ENCODE results near the gene BUB1B. TPM values are rescaled to one million over a fixed set of nuclear protein-coding genes. Genes with fewer than 3 reads are reported as not detected.
A peak's percentile ranks its signal among the peaks of the same experiment; 100 is the strongest.
"Not testable (repeated sequence)": the region's sequence is repeated elsewhere in the genome, so short reads cannot be mapped to it uniquely, and the experiment has no call there.

Gene BUB1B
- total RNA-seq, 1 experiment from 2014 or later = 192 TPM

DNA sequence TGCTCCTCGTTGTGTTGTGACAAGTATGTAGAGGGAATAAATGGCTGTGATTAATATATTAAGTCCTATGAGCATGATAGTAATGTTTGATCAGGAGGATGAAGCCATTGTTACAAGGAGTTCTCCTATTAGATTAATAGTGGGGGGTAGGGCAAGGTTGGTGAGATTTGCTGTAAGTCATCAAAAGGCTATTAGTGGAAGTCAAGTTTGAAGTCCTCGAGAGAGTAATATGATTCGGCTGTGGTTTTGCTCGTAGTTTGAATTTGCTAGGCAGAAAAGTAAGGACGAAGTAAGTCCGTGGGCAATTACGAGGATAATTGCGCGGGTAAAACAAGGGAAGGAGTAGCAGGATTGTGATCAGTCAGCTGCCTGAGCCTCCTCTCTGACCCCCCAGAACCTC lies 26.0 kb upstream of the BUB1B start (continued):
- TF ChIP-seq, protein P1, sequence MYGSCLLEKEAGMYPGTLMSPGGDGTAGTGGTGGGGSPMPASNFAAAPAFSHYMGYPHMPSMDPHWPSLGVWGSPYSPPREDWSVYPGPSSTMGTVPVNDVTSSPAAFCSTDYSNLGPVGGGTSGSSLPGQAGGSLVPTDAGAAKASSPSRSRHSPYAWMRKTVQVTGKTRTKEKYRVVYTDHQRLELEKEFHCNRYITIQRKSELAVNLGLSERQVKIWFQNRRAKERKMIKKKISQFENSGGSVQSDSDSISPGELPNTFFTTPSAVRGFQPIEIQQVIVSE (CRISPR knock-in tag; IDR thresholded peaks at IDR 0.05; ENCODE audit: borderline replicate concordance) = no peak
- TF ChIP-seq, protein P2, sequence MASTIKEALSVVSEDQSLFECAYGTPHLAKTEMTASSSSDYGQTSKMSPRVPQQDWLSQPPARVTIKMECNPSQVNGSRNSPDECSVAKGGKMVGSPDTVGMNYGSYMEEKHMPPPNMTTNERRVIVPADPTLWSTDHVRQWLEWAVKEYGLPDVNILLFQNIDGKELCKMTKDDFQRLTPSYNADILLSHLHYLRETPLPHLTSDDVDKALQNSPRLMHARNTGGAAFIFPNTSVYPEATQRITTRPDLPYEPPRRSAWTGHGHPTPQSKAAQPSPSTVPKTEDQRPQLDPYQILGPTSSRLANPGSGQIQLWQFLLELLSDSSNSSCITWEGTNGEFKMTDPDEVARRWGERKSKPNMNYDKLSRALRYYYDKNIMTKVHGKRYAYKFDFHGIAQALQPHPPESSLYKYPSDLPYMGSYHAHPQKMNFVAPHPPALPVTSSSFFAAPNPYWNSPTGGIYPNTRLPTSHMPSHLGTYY (CRISPR knock-in tag; IDR thresholded peaks at IDR 0.05) = no peak
- TF ChIP-seq MXD4 (CRISPR knock-in tag; IDR thresholded peaks at IDR 0.05; ENCODE audit: borderline replicate concordance) = no peak

DNA sequence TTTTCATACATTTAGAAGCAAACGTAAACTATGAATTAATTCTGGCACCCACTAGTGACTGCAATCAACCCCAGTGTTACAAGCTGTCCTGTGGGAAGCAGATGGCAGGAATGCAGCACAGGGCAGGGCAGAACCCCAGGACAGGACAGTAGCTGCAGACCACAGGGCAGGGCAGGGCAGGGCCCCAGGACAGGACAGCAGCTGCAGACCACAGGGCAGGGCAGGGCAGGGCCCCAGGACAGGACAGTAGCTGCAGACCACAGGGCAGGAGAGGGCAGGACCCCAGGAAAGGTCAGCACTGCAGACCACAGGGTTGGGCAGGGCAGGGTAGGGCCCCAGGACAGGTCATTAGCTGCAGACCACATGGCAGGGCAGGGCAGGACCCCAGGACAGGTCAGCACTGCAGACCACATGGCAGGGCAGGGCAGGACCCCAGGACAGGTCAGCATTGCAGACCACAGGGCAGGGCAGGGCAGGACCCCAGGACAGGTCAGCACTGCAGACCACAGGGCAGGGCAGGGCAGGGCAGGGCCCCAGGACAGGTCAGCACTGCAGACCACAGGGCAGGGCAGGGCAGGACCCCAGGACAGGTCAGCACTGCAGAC lies 24.9 kb upstream of the BUB1B start:
- CTCF ChIA-PET; H3K27me3 Mint-ChIP-seq (ENCODE audit: low read depth); H3K9me3 Mint-ChIP-seq; POLR2A ChIA-PET; DNase-seq (ENCODE audit: low spot score); H3K4me3 Mint-ChIP-seq; H3K36me3 Mint-ChIP-seq; ATAC-seq; H3K27ac Mint-ChIP-seq: not testable (repeated sequence)
- H3K4me1 Mint-ChIP-seq = peaks cover 21% of the 10 kb centered on the region

DNA sequence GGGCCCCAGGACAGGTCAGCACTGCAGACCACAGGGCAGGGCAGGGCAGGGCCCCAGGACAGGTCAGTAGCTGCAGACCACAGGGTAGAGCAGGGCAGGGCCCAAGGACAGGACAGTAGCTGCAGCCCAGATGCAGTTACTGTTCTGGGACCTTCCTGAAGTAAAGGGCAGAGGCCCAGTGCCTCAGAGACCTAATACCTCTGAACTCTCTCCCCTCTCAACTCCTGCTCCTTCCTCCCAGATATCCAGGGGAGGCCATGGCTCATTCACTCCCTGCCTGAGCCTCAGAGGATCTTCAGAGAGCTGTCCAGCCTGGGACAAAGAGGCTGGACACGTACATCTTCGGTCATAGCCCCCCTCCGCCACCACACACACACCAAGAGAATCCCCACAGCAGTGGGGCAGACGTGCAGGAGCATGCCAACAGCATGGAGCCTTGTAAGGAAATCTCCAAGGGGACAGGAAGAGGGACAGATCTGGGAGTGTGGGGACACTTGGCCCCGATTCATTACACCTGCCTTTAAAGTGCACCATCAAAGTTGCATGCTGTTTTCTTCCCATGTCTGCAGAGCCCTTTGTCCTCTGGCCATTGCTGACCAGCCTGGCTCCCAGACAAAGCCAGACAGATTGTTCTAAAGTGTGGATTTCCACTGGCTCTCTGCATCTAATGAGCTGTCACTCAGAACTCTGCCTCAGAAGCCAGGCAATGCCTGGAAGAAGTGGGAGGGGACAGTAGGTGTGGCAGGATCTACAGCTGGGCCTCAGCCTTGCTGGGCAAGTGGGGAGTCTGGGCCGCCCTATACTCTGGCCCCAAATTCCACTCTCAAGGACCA lies 24.2 kb upstream of the BUB1B start:
- CTCF ChIA-PET = interaction anchor here (0.6 to 1.7 kb wide), 11 partner anchors 25 to 138 kb away, joined by 3 to 7 read pairs (median 4); partner anchors contain the start of gene BMF
- Mint-ChIP-seq H3K27me3 (ENCODE audit: low read depth) (no peaks in the 10 kb centered on the region), H3K9me3 (no peaks in the 10 kb centered on the region), H3K36me3 (no peaks in the 10 kb centered on the region), H3K27ac (no peak overlapping the region), H3K4me1 (peaks cover 21% of the 10 kb centered on the region), H3K4me3 (no peak overlapping the region)
- POLR2A ChIA-PET = interaction anchor here (1.1 kb wide), 1 partner anchor 25 kb away, joined by 4 read pairs; the partner anchor contains the start of gene BUB1B
- ATAC-seq (peak; percentile 43), DNase-seq (ENCODE audit: low spot score) (no peak)
- TF ChIP-seq HMGA2 (CRISPR knock-in tag; IDR thresholded peaks at IDR 0.05) (no peak), NFE2L1 (CRISPR knock-in tag; IDR thresholded peaks at IDR 0.05) (no peak), OVOL2 (CRISPR knock-in tag; IDR thresholded peaks at IDR 0.05; ENCODE audit: borderline replicate concordance) (no peak), ATF1 (CRISPR knock-in tag; IDR thresholded peaks at IDR 0.05) (no peak), PRRX2 (CRISPR knock-in tag; IDR thresholded peaks at IDR 0.05) (no peak), JUN (CRISPR knock-in tag; IDR thresholded peaks at IDR 0.05) (no peak), ZNF263 (CRISPR knock-in tag; IDR thresholded peaks at IDR 0.05; ENCODE audit: low read depth) (no peak), ZNF232 (CRISPR knock-in tag; IDR thresholded peaks at IDR 0.05) (no peak), RELA (CRISPR knock-in tag; IDR thresholded peaks at IDR 0.05; ENCODE audit: borderline replicate concordance) (no peak)
- TF ChIP-seq, protein P3, sequence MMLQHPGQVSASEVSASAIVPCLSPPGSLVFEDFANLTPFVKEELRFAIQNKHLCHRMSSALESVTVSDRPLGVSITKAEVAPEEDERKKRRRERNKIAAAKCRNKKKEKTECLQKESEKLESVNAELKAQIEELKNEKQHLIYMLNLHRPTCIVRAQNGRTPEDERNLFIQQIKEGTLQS (CRISPR knock-in tag; conservative IDR thresholded peaks at IDR 0.05) = no peak
- TF ChIP-seq, protein P4, sequence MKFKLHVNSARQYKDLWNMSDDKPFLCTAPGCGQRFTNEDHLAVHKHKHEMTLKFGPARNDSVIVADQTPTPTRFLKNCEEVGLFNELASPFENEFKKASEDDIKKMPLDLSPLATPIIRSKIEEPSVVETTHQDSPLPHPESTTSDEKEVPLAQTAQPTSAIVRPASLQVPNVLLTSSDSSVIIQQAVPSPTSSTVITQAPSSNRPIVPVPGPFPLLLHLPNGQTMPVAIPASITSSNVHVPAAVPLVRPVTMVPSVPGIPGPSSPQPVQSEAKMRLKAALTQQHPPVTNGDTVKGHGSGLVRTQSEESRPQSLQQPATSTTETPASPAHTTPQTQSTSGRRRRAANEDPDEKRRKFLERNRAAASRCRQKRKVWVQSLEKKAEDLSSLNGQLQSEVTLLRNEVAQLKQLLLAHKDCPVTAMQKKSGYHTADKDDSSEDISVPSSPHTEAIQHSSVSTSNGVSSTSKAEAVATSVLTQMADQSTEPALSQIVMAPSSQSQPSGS (CRISPR knock-in tag; IDR thresholded peaks at IDR 0.05; ENCODE audit: borderline replicate concordance, low read depth) = no peak
- TF ChIP-seq, protein P5, sequence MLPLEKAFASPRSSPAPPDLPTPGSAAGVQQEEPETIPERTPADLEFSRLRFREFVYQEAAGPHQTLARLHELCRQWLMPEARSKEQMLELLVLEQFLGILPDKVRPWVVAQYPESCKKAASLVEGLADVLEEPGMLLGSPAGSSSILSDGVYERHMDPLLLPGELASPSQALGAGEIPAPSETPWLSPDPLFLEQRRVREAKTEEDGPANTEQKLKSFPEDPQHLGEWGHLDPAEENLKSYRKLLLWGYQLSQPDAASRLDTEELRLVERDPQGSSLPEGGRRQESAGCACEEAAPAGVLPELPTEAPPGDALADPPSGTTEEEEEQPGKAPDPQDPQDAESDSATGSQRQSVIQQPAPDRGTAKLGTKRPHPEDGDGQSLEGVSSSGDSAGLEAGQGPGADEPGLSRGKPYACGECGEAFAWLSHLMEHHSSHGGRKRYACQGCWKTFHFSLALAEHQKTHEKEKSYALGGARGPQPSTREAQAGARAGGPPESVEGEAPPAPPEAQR (CRISPR knock-in tag; IDR thresholded peaks at IDR 0.05) = no peak
- TF ChIP-seq, protein P6, sequence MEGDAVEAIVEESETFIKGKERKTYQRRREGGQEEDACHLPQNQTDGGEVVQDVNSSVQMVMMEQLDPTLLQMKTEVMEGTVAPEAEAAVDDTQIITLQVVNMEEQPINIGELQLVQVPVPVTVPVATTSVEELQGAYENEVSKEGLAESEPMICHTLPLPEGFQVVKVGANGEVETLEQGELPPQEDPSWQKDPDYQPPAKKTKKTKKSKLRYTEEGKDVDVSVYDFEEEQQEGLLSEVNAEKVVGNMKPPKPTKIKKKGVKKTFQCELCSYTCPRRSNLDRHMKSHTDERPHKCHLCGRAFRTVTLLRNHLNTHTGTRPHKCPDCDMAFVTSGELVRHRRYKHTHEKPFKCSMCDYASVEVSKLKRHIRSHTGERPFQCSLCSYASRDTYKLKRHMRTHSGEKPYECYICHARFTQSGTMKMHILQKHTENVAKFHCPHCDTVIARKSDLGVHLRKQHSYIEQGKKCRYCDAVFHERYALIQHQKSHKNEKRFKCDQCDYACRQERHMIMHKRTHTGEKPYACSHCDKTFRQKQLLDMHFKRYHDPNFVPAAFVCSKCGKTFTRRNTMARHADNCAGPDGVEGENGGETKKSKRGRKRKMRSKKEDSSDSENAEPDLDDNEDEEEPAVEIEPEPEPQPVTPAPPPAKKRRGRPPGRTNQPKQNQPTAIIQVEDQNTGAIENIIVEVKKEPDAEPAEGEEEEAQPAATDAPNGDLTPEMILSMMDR (IDR thresholded peaks at IDR 0.05) = no peak

All from WTC11 (cell line).